HEK293 (cell line): ENCODE results near the gene MTRF1L.

Source experiments
- CTCF ChIA-PET: fragments of 350-600 bp; formaldehyde crosslinking; extraction: SDS; loops from one replicate; lab custom pipeline; 2021; ENCODE audit warnings: antibody characterized with exemption; lab: Yijun Ruan, JAX
- POLR2A ChIA-PET: fragments of 300-600 bp; formaldehyde crosslinking; extraction: SDS; loops from one replicate; lab custom pipeline; 2020; ENCODE audit warnings: antibody characterized with exemption, inconsistent platforms; lab: Yijun Ruan, JAX
- H3K27ac ChIP-seq: fragments of 200-500 bp; sonication (Bioruptor generic); 2 replicates; pipeline ENCODE4 v1.5.1; 2014; ENCODE audit warnings: low read depth, low read length, control low read depth, inconsistent platforms; ENCODE audit errors: extremely low read depth
- H3K36me3 ChIP-seq, 2 experiments: fragments of 200-500 bp in 1 of 2; sonication (Bioruptor generic) in 1 of 2; 1 replicate in 1 of 2; 2 replicates in 1 of 2; pipeline ENCODE4 v1.5.1; 2014 to 2017; ENCODE audit warnings: inconsistent platforms in 2 of 2, low read length in 2 of 2; ENCODE audit not compliant: control insufficient read depth in 2 of 2, insufficient read depth in 1 of 2
- H3K4me1 ChIP-seq: fragments of 200-500 bp; sonication (Bioruptor generic); 2 replicates; pipeline ENCODE4 v1.5.1; 2014; ENCODE audit warnings: mild to moderate bottlenecking, low read length, inconsistent platforms; ENCODE audit not compliant: control insufficient read depth, insufficient read depth
- H3K4me3 ChIP-seq: 2 replicates; pipeline ENCODE4 v1.5.1; 2011; ENCODE audit warnings: low read depth, mild to moderate bottlenecking, control low read depth, low read length, moderate library complexity
- H3K9me3 ChIP-seq: fragments of 200-500 bp; sonication (Bioruptor generic); 2 replicates; pipeline ENCODE4 v1.5.1; 2014; ENCODE audit warnings: low read depth, low read length, inconsistent platforms; ENCODE audit not compliant: control insufficient read depth, insufficient read depth
- HOXA7 ChIP-seq: sonication (generic); formaldehyde crosslinking; IDR thresholded peaks from 2 replicates; pipeline ENCODE4 v1.8.1; 2022; ENCODE audit warnings: missing genetic modification reagents, borderline replicate concordance
- HOXD13 ChIP-seq: sonication (generic); formaldehyde crosslinking; IDR thresholded peaks from 2 replicates; pipeline ENCODE4 v1.8.0; 2022; ENCODE audit warnings: missing genetic modification reagents, borderline replicate concordance
- KLF9 ChIP-seq: fragments of 450-650 bp; formaldehyde crosslinking; IDR thresholded peaks from 2 replicates; pipeline ENCODE4 v1.5.1; 2016; ENCODE audit warnings: missing biosample characterization, missing genetic modification characterization, low read depth
- PRDM1 ChIP-seq: fragments of 450-650 bp; formaldehyde crosslinking; IDR thresholded peaks from 2 replicates; pipeline ENCODE4; 2016; ENCODE audit warnings: missing biosample characterization, missing genetic modification characterization
- SCRT2 ChIP-seq: fragments of 450-650 bp; formaldehyde crosslinking; IDR thresholded peaks from 2 replicates; pipeline ENCODE4 v1.5.1; 2016; ENCODE audit warnings: missing biosample characterization, missing genetic modification characterization
- YY1 ChIP-seq: fragments of 450-650 bp; formaldehyde crosslinking; IDR thresholded peaks from 2 replicates; pipeline ENCODE4 v1.5.1; 2018; ENCODE audit warnings: missing biosample characterization, missing genetic modification characterization
- ZFP69B ChIP-seq: fragments of 450-650 bp; formaldehyde crosslinking; IDR thresholded peaks from 2 replicates; pipeline ENCODE4 v1.5.1; 2016; ENCODE audit warnings: missing biosample characterization, missing genetic modification characterization
- ZNF133 ChIP-seq: fragments of 450-650 bp; formaldehyde crosslinking; IDR thresholded peaks from 2 replicates; pipeline ENCODE4 v1.5.1; 2016; ENCODE audit warnings: missing biosample characterization, missing genetic modification characterization
- ZNF174 ChIP-seq: fragments of 450-650 bp; formaldehyde crosslinking; IDR thresholded peaks from 2 replicates; pipeline ENCODE4 v1.5.0; 2017; ENCODE audit warnings: missing biosample characterization, mild to moderate bottlenecking, missing genetic modification characterization
- ZNF214 ChIP-seq: fragments of 450-650 bp; formaldehyde crosslinking; IDR thresholded peaks from 2 replicates; pipeline ENCODE4 v1.5.1; 2017; ENCODE audit warnings: missing biosample characterization, mild to moderate bottlenecking, missing genetic modification characterization, borderline replicate concordance
- ZNF292 ChIP-seq: fragments of 450-650 bp; formaldehyde crosslinking; IDR thresholded peaks from 2 replicates; pipeline ENCODE4 v1.5.1; 2016; ENCODE audit warnings: low read depth, missing biosample characterization, missing genetic modification characterization, borderline replicate concordance
- ZNF324 ChIP-seq: fragments of 450-650 bp; formaldehyde crosslinking; IDR thresholded peaks from 2 replicates; pipeline ENCODE4 v1.5.1; 2016; ENCODE audit warnings: missing biosample characterization, missing genetic modification characterization
- ZNF391 ChIP-seq: fragments of 450-650 bp; formaldehyde crosslinking; IDR thresholded peaks from 2 replicates; pipeline ENCODE4 v1.5.1; 2016; ENCODE audit warnings: low read depth, missing biosample characterization, missing genetic modification characterization, borderline replicate concordance
- ZNF48 ChIP-seq: fragments of 450-650 bp; formaldehyde crosslinking; IDR thresholded peaks from 2 replicates; pipeline ENCODE4 v1.5.1; 2016; ENCODE audit warnings: missing biosample characterization, missing genetic modification characterization
- ZNF529 ChIP-seq: fragments of 450-650 bp; formaldehyde crosslinking; IDR thresholded peaks from 2 replicates; pipeline ENCODE4 v1.5.1; 2017; ENCODE audit warnings: missing genetic modification characterization, missing biosample characterization; ENCODE audit not compliant: insufficient replicate concordance
- ZNF610 ChIP-seq: fragments of 450-650 bp; formaldehyde crosslinking; IDR thresholded peaks from 2 replicates; pipeline ENCODE4 v1.5.1; 2016; ENCODE audit warnings: missing biosample characterization, missing genetic modification characterization, borderline replicate concordance
- ZNF670 ChIP-seq: fragments of 450-650 bp; formaldehyde crosslinking; IDR thresholded peaks from 2 replicates; pipeline ENCODE4 v1.5.1; 2016; ENCODE audit warnings: missing biosample characterization, missing genetic modification characterization, low read depth
- ZNF747 ChIP-seq: fragments of 450-650 bp; formaldehyde crosslinking; IDR thresholded peaks from 2 replicates; pipeline ENCODE4 v1.5.1; 2016; ENCODE audit warnings: missing biosample characterization, missing genetic modification characterization
- ZSCAN16 ChIP-seq: fragments of 450-650 bp; formaldehyde crosslinking; IDR thresholded peaks from 2 replicates; pipeline ENCODE4 v1.5.1; 2016; ENCODE audit warnings: missing biosample characterization, missing genetic modification characterization
- TF ChIP-seq, protein P1 (sequence below): fragments of 450-650 bp; formaldehyde crosslinking; IDR thresholded peaks from 2 replicates; pipeline ENCODE4 v1.5.1; 2016; ENCODE audit warnings: missing biosample characterization, missing genetic modification characterization
- TF ChIP-seq, protein P2 (sequence below): fragments of 450-650 bp; formaldehyde crosslinking; IDR thresholded peaks from 2 replicates; pipeline ENCODE4 v1.5.1; 2017; ENCODE audit warnings: missing biosample characterization, missing genetic modification characterization
- TF ChIP-seq, protein P3 (sequence below): fragments of 450-650 bp; formaldehyde crosslinking; IDR thresholded peaks from 2 replicates; pipeline ENCODE4; 2016; ENCODE audit warnings: missing biosample characterization, missing genetic modification characterization

The MTRF1L gene

DNA sequence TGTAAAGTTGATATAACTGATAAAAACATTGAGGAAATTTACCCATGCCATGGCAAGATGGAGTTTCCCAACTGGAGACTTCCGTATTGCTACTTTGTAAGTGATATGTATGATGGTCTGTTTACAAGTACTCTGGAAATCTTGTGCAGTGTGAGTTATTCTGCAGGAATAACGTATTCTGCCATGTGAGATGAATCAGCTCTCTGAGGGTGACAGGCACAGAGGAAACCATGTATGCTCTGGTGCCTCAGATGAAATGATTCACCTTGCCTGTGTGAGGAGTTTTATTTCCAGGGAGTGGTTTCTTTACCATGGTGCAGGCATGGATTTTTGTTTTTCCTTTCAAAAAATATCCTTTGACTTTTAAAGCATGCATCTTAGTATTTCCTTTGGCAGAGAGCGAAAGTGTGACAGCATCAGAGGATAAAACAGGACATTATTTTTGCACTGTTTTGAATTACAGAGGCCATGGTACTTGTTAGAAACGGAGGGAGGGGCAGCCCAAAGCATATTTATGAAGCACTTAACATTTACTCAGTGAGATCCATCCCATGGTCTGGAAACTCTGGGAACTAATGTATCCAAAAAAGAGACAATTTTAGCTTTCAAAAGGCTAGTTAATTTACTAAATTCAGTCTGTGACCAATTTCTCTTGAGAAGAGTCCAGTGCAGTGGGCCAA lies 36.0 kb upstream of the MTRF1L start:
- no peak overlapping the region for H3K27ac ChIP-seq
- no peaks in the 10 kb centered on the region for H3K4me1 ChIP-seq
- ChIA-PET CTCF (interaction anchor here (0.5 to 1.1 kb wide), 2 partner anchors 22 to 1116 kb away, joined by 3 to 4 read pairs; no protein-coding TSS in a partner anchor), POLR2A (no interaction called here)
- H3K4me3 ChIP-seq = no peak overlapping the region
- H3K36me3 ChIP-seq = peaks cover 0 to 27% of the 10 kb centered on the region in 2 experiments; a peak in 1 of 3 replicates
- H3K9me3 ChIP-seq = no peaks in the 10 kb centered on the region
- TF ChIP-seq ZNF174 (tag by site-specific recombination) (no peak), YY1 (tag by site-specific recombination) (no peak), ZFP69B (no peak), ZNF670 (tag by site-specific recombination) (no peak), ZNF747 (tag by site-specific recombination) (no peak), ZNF292 (tag by site-specific recombination) (no peak), SCRT2 (tag by site-specific recombination) (no peak), HOXD13 (CRISPR knock-in tag) (no peak), ZNF133 (tag by site-specific recombination) (no peak), PRDM1 (tag by site-specific recombination) (no peak), ZNF324 (tag by site-specific recombination) (no peak), ZNF391 (tag by site-specific recombination) (no peak), ZSCAN16 (tag by site-specific recombination) (no peak), ZNF529 (tag by site-specific recombination) (no peak), KLF9 (tag by site-specific recombination) (no peak), ZNF214 (tag by site-specific recombination) (no peak)
- TF ChIP-seq, protein P1, sequence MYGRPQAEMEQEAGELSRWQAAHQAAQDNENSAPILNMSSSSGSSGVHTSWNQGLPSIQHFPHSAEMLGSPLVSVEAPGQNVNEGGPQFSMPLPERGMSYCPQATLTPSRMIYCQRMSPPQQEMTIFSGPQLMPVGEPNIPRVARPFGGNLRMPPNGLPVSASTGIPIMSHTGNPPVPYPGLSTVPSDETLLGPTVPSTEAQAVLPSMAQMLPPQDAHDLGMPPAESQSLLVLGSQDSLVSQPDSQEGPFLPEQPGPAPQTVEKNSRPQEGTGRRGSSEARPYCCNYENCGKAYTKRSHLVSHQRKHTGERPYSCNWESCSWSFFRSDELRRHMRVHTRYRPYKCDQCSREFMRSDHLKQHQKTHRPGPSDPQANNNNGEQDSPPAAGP (tag by site-specific recombination) = no peak
- TF ChIP-seq, protein P2, sequence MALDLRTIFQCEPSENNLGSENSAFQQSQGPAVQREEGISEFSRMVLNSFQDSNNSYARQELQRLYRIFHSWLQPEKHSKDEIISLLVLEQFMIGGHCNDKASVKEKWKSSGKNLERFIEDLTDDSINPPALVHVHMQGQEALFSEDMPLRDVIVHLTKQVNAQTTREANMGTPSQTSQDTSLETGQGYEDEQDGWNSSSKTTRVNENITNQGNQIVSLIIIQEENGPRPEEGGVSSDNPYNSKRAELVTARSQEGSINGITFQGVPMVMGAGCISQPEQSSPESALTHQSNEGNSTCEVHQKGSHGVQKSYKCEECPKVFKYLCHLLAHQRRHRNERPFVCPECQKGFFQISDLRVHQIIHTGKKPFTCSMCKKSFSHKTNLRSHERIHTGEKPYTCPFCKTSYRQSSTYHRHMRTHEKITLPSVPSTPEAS (tag by site-specific recombination) = no peak
- TF ChIP-seq, protein P3, sequence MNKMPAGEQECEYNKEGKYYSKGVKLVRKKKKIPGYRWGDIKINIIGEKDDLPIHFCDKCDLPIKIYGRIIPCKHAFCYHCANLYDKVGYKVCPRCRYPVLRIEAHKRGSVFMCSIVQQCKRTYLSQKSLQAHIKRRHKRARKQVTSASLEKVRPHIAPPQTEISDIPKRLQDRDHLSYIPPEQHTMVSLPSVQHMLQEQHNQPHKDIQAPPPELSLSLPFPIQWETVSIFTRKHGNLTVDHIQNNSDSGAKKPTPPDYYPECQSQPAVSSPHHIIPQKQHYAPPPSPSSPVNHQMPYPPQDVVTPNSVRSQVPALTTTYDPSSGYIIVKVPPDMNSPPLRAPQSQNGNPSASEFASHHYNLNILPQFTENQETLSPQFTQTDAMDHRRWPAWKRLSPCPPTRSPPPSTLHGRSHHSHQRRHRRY (tag by site-specific recombination) = no peak

DNA sequence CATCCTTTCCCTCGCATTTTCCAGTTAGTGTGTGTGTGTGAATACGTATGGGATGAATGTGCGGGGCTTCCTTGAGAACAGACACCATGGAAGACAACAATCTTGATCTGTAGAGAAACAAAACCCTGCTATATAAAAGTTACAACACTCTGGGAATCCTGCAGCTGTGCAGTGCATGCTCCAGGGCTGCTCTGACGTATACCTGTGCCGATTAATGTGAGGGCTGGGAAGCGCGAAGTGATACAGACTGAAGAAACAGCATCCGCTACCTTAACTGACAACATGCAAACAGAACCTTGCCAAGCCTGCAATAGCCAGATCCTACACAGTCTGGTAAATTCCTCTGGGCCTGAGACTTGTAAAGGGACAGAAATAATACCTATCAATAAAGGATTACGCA lies 31.6 kb upstream of the MTRF1L start:
- no peak overlapping the region for H3K4me3 ChIP-seq
- ChIA-PET POLR2A (no interaction called here), CTCF (interaction anchor here (0.5 to 3.9 kb wide), 6 partner anchors 7 to 541 kb away, joined by 5 to 18 read pairs (median 7); no protein-coding TSS in a partner anchor)
- no peak overlapping the region for H3K27ac ChIP-seq
- peaks cover 8% of the 10 kb centered on the region; the same call in 1 of the 2 replicates for H3K4me1 ChIP-seq
- TF ChIP-seq ZNF610 = no peak
- TF ChIP-seq ZNF48 = no peak
- no peak for TF ChIP-seq HOXA7
- peaks cover 0 to 7% of the 10 kb centered on the region in 2 experiments; a peak in 1 of 3 replicates for H3K36me3 ChIP-seq
- no peaks in the 10 kb centered on the region for H3K9me3 ChIP-seq
